Lung microvascular endothelial cell (primary cell): Measurements from ENCODE around the gene DBI. TPM values are rescaled to one million over a fixed set of nuclear protein-coding genes. Genes with fewer than 3 reads are reported as not detected.
"Not testable (repeated sequence)": the region's sequence is repeated elsewhere in the genome, so short reads cannot be mapped to it uniquely, and the experiment has no call there.

Experiments
- DNase-seq, 2 donors: peaks; one replicate each; pipeline versions ENCODE4 v3.0.0 to v3.0.0-alpha.2; 2010; ENCODE audit warnings: low read depth in 2 of 2
- total RNA-seq: library from RNA; depleted of rRNA; stranded (reverse); fragments of >200 nt; gene quantifications from 2 replicates; pipeline ENCODE4 v1.2.1, GENCODE V29; 2014

DBI gene
- total RNA-seq, 1 donor from 2014 or later: 84.5 TPM

- no peak for DNase-seq
Measured at GRCh38 chr2:119365436-119365835, 1.3 kb upstream of the DBI start.

GRCh38 chr2:119366161-119366648 lies 572 bp upstream of the DBI start:
- DNase-seq: peak; percentile 23 to 27

GRCh38 chr2:119367472-119368099 lies 809 bp downstream of the DBI start:
- peak; percentile 40 to 59 for DNase-seq

GRCh38 chr2:119369845-119370244 lies 3.1 kb downstream of the DBI start:
- no peak for DNase-seq

- DNase-seq: no peak
Measured at GRCh38 chr2:119371111-119371510, 4.3 kb downstream of the DBI start.

- no peak for DNase-seq
Measured at GRCh38 chr2:119372778-119373568, 6.2 kb downstream of the DBI start.

GRCh38 chr2:119373907-119374745 lies 7.3 kb downstream of the DBI start:
- not testable (repeated sequence) for DNase-seq

- not testable (repeated sequence) for DNase-seq
Measured at GRCh38 chr2:119376406-119376805, 9.6 kb downstream of the DBI start.

- no peak for DNase-seq
Measured at GRCh38 chr2:119376810-119377209, 10.0 kb downstream of the DBI start.

GRCh38 chr2:119377294-119377992 lies 10.7 kb downstream of the DBI start:
- DNase-seq: no peak

- DNase-seq: no peak
Measured at GRCh38 chr2:119377993-119378345, 11.2 kb downstream of the DBI start.

GRCh38 chr2:119378566-119378965 lies 11.8 kb downstream of the DBI start:
- DNase-seq: no peak

GRCh38 chr2:119383410-119384140 lies 16.8 kb downstream of the DBI start:
- DNase-seq: no peak

GRCh38 chr2:119384971-119385370 lies 18.2 kb downstream of the DBI start:
- DNase-seq: no peak

- DNase-seq: no peak
Measured at GRCh38 chr2:119385466-119385865, 18.7 kb downstream of the DBI start.

GRCh38 chr2:119387381-119388129 lies 20.8 kb downstream of the DBI start:
- peak; percentile 17 to 46 for DNase-seq

GRCh38 chr2:119389615-119390306 lies 23.0 kb downstream of the DBI start:
- DNase-seq: peak in 1 of 2 donors; percentile 26

GRCh38 chr2:119393971-119394748 lies 27.4 kb downstream of the DBI start:
- no peak for DNase-seq

- no peak for DNase-seq
Measured at GRCh38 chr2:119397196-119397595, 30.4 kb downstream of the DBI start.
